Upper lobe of right lung (tissue), 1 donor: ENCODE measurements around the gene RGS19. TPM values are rescaled to one million over a fixed set of nuclear protein-coding genes. Genes with fewer than 3 reads are reported as not detected.
A peak's percentile ranks its signal among the peaks of the same experiment; 100 is the strongest.

Experiments used
- ATAC-seq: fragments of 200-7000 bp; cut with Tn5 transposase; one replicate; pipeline ENCODE4 v1.9.1; 2020; ENCODE audit warnings: mild to moderate bottlenecking, moderate library complexity
- DNase-seq: peaks from one replicate; pipeline ENCODE4 v3.0.0-alpha.2; 2020
- H3K27ac ChIP-seq: fragments of 200-600 bp; one replicate; pipeline ENCODE4 v1.8.0; 2022
- H3K27me3 ChIP-seq: fragments of 200-600 bp; one replicate; pipeline ENCODE4 v1.8.0; 2022; ENCODE audit warnings: mild to moderate bottlenecking
- H3K36me3 ChIP-seq: fragments of 200-600 bp; one replicate; pipeline ENCODE4 v1.8.0; 2022
- H3K4me1 ChIP-seq: fragments of 200-600 bp; one replicate; pipeline ENCODE4 v1.8.0; 2022
- H3K4me3 ChIP-seq: fragments of 200-600 bp; one replicate; pipeline ENCODE4 v1.8.0; 2022; ENCODE audit warnings: mild to moderate bottlenecking
- H3K9me3 ChIP-seq: fragments of 200-600 bp; one replicate; pipeline ENCODE4 v1.8.0; 2022
- intact Hi-C: fragments of 100-400 bp; cut with DNase I; formaldehyde crosslinking; loops from one replicate; pipeline ENCODE4 v1.11.0; 2022
- total RNA-seq: library from RNA; stranded (reverse); fragmentation: NEBNext Ultra II Directional; extraction: Animal tissue kit (Norgen Biotek cat#: 25700); gene quantifications from one replicate; pipeline ENCODE4 v1.2.1, GENCODE V29; 2021
- TF ChIP-seq, protein P1 (sequence below): fragments of 200-600 bp; IDR thresholded peaks from one replicate; pipeline ENCODE4 v1.8.0; 2022; ENCODE audit warnings: antibody characterized with exemption
- donor health status: DM: no; HTN: yes; CAD: no; lungs with severe emphysema.

RGS19 gene
- total RNA-seq, 1 donor from 2014 or later = 40.8 TPM

DNA sequence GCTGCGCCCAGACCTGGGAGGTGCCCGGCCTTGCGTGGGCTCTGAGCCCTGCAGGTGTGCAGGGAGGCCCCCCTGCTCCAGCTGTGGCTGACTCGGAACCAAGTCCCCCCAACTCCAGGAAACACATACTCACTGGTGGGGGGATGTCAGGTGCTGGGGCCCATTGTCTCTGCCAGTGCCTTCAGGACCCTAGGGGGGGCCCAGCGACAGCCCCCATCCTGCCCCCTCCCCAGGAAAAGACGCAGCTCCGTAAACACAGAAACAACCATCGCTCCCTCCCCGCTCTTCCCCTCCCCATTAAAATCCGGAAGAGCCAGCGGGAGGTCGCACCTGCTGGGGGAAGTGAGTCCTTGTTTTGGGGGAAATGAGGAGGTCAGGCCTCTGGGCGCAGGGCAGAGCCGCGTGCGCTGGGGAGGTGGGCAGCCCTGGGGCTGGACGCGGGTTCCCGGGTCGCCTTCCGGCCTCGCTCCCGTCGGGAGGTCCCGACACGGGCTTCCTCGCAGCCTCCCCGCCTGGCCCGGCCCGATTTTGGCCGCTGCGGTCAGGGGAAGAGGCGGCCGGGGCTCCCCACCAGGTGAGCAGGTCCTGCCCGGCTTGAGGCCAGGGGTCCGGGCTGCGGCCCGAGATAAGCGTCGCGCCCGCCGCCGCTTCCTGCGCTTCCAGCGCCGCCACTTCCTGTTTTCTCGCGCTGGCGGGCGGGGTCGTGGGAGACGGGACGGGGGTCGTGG lies 37.1 kb downstream of the RGS19 start:
- peaks cover 35% of the 10 kb centered on the region for H3K27me3 ChIP-seq
- peaks cover 40% of the 10 kb centered on the region for H3K4me1 ChIP-seq

DNA sequence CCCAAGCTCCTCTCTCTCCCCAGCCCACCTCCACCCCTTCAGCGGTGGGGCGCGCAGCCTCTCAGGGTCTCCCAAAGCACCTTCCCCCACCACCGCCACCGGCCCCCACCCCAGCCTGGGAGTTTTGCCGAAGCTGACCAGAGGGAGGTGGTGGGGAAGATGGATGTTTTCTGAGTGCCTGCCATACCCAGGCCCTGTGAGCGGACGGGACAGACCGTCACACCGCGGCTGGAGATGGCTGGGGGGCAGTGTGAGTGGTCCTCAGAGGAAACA lies 37.6 kb downstream of the RGS19 start:
- ATAC-seq = no peak
- peaks cover 40% of the 10 kb centered on the region for H3K27me3 ChIP-seq
- H3K4me1 ChIP-seq = peaks cover 40% of the 10 kb centered on the region
- H3K4me3 ChIP-seq = peak overlapping the region; percentile 50
- H3K27ac ChIP-seq = peak overlapping the region; percentile 77
- H3K36me3 ChIP-seq = no peaks in the 10 kb centered on the region
- H3K9me3 ChIP-seq = no peaks in the 10 kb centered on the region
- TF ChIP-seq, protein P1, sequence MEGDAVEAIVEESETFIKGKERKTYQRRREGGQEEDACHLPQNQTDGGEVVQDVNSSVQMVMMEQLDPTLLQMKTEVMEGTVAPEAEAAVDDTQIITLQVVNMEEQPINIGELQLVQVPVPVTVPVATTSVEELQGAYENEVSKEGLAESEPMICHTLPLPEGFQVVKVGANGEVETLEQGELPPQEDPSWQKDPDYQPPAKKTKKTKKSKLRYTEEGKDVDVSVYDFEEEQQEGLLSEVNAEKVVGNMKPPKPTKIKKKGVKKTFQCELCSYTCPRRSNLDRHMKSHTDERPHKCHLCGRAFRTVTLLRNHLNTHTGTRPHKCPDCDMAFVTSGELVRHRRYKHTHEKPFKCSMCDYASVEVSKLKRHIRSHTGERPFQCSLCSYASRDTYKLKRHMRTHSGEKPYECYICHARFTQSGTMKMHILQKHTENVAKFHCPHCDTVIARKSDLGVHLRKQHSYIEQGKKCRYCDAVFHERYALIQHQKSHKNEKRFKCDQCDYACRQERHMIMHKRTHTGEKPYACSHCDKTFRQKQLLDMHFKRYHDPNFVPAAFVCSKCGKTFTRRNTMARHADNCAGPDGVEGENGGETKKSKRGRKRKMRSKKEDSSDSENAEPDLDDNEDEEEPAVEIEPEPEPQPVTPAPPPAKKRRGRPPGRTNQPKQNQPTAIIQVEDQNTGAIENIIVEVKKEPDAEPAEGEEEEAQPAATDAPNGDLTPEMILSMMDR = no peak
- no peak for DNase-seq
- intact Hi-C loops = no loop called here

More for the DNA sequence above, 37.1 kb downstream of the RGS19 start:
- Histone ChIP-seq H3K9me3 (no peaks in the 10 kb centered on the region), H3K36me3 (no peaks in the 10 kb centered on the region), H3K27ac (peak overlapping the region; percentile 77), H3K4me3 (peak overlapping the region; percentile 50)
- TF ChIP-seq, protein P1 = no peak
- intact Hi-C loops = no loop called here
- no peak for DNase-seq
- no peak for ATAC-seq

DNA sequence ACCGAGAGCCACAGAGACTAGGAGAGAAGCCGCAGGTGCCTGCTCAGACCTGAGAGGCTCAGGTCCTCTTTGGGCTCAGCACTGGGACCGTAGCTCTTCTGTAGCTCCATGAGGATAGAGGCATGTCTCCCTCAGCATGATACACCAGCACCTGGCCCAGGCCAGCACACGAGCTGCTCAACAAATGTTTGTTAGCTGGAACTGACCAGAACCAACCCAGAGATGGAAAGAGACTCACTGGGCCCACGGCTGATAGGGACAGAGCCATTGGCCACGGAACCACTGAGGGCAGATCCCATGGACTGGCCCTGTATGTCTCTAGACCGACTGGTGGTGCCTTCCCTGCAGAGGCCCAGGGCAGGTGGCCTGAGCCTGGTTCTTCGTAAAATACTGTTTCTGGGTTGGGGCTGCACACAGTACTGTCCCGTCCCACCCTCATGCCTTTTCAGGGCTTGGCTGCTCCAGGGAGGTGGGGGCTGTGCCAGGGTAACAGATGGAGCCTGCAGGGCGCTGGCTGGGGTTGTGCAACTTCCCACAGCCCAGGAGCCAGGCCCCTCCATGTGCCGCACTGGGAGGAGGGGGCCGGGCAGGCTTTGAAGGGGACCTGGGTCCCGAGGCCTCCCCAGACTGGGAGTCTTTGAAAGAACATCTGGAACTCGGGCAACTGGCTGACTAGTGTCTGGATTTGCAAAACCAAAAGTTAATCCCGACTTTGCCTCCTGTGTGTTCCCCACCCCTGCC lies 38.1 kb downstream of the RGS19 start:
- peaks cover 44% of the 10 kb centered on the region for H3K27me3 ChIP-seq
- no peak for DNase-seq
- no peaks in the 10 kb centered on the region for H3K36me3 ChIP-seq
- no peak for ATAC-seq
- no peaks in the 10 kb centered on the region for H3K9me3 ChIP-seq
- peaks cover 40% of the 10 kb centered on the region for H3K4me1 ChIP-seq
- intact Hi-C loops = no loop called here
- peak overlapping the region; percentile 77 for H3K27ac ChIP-seq
- TF ChIP-seq, protein P1 = no peak
- peak overlapping the region; percentile 50 for H3K4me3 ChIP-seq

DNA sequence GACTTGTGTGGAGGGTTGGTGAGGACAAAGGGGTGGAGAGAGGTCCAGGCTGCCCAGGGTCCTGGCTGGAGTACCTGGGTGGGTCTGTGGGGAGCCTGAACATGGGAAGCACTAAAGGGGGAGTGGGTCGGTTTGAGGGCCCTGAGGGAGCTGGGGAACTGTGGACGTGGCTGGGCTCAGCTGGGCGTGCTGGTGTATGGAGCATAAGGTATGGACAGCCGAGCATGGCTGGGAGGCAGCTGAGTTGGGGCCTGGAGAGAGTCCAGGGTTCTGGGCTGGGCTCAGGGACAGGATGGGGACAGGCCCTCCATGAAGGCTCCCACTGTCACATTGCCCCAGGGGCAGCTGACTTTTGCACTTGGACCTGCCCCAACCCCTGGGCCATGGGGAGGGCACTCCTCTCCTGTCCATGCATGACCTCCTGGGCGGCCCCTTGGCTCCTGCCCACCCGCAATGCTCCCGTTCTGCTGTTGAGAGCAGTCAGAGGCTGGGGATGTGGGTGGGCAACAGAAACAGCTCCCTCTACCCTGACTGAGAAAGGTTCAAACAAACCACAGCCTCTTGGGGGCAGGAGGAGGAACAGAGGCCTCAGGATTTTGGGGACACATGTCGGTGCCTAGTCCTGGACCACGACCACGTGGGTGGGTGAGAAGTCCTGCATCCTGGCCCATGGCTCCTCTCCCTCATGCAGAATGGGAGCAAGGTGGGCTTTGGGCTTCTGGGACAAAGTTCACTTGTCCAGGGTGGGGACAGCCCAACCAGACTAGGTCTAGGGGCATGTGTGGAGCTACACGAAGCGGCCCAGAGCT lies 38.9 kb downstream of the RGS19 start:
- peaks cover 46% of the 10 kb centered on the region for H3K27me3 ChIP-seq
- intact Hi-C loops = no loop called here
- peaks cover 40% of the 10 kb centered on the region for H3K4me1 ChIP-seq
- TF ChIP-seq, protein P1 = no peak
- no peaks in the 10 kb centered on the region for H3K9me3 ChIP-seq
- DNase-seq (no peak), ATAC-seq (no peak)
- no peak overlapping the region for H3K4me3 ChIP-seq
- H3K27ac ChIP-seq = no peak overlapping the region
- no peaks in the 10 kb centered on the region for H3K36me3 ChIP-seq

DNA sequence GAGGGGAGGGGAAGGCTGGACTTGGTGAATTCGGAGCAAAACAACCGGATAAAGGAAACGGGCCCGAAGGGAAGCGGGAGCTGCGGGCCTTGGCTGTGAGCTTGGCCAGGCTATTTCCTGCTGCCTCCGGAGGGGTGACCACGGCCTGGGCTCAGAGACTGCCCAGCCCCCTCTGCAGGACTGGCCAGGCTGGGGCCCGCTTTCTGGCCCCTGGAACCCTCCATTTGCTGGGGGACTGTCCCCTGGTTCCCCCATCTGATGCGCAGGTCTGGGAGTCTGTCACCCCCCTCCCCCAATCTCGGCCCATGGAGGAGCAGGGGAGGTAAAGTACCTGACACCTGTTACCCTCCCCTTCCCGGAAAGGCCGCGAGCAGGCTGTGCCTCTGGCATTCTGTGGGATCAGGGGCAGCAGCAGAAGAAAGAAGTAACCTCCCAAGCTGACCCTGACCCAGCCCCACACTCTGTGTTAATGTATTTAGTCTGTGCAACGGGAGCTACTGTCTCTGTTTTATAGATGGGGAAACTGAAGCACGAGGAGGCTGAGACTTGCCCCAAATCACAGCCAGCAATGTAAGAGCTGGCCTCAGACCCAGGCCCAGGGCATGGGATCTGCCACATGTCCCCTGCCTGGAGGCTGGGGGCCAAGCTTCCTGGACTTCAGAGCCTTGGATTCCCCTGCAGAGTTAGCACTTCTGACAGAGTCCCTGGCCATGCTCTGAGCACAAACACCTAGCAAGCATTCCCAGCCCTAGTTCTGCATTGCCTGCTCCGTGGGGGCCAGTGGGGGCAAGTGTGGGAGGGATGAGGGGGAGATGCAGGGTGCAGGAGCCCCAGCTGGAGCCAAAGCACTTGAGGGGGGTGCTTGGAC lies 39.8 kb downstream of the RGS19 start:
- no peak for DNase-seq
- Histone ChIP-seq H3K27me3 (peaks cover 46% of the 10 kb centered on the region), H3K27ac (no peak overlapping the region), H3K9me3 (no peaks in the 10 kb centered on the region), H3K4me3 (peak overlapping the region; percentile 64), H3K36me3 (no peaks in the 10 kb centered on the region), H3K4me1 (peaks cover 40% of the 10 kb centered on the region)
- TF ChIP-seq, protein P1 = no peak
- peak; percentile 38 for ATAC-seq
- intact Hi-C loops = no loop called here
